Measurements from ENCODE around the gene LCNL1. TPM values are rescaled to one million over a fixed set of nuclear protein-coding genes. Genes with fewer than 3 reads are reported as not detected.

LCNL1 gene
- total RNA-seq, 1 donor from 2014 or later = 0.45 TPM

DNA sequence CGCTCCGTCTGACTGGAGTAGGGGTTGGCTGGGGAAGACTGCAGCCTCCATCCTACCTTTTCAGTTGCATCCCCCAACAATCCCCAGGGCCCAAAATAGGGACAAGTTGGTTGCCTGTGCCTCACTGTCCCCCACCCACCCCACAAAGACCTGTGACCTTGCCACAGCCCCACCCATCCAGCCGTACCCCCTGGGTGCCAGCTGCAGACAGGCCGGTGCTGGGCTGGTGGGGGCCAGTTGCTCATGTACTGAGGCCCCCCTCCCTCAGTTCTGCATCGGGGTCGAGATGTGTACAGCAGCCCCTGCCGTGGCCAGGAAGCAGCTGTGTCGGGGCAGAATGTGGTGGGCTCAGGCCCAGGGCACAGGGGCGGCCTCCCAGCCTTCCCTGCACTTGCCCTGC is 374 bp downstream of the LCNL1 start:
- no peaks in the 10 kb centered on the region for H3K4me1 Mint-ChIP-seq (ENCODE audit: low read depth, unreplicated experiment)
- H3K4me3 Mint-ChIP-seq (ENCODE audit: unreplicated experiment) = no peak overlapping the region
- no peak overlapping the region for H3K27ac ChIP-seq (ENCODE audit: low read depth, low read length)
- H2AFZ ChIP-seq (ENCODE audit: low read depth, low read length) = no peak overlapping the region
- no peak overlapping the region for H3K4me3 ChIP-seq (ENCODE audit: insufficient read depth, low read depth, low read length)
- no peaks in the 10 kb centered on the region for H3K79me2 ChIP-seq (ENCODE audit: insufficient read depth, low read length)
- H3K9ac ChIP-seq (ENCODE audit: low read length) = no peak overlapping the region
- H3K9me3 Mint-ChIP-seq (ENCODE audit: unreplicated experiment) = no peaks in the 10 kb centered on the region
- TF ChIP-seq, protein P1, sequence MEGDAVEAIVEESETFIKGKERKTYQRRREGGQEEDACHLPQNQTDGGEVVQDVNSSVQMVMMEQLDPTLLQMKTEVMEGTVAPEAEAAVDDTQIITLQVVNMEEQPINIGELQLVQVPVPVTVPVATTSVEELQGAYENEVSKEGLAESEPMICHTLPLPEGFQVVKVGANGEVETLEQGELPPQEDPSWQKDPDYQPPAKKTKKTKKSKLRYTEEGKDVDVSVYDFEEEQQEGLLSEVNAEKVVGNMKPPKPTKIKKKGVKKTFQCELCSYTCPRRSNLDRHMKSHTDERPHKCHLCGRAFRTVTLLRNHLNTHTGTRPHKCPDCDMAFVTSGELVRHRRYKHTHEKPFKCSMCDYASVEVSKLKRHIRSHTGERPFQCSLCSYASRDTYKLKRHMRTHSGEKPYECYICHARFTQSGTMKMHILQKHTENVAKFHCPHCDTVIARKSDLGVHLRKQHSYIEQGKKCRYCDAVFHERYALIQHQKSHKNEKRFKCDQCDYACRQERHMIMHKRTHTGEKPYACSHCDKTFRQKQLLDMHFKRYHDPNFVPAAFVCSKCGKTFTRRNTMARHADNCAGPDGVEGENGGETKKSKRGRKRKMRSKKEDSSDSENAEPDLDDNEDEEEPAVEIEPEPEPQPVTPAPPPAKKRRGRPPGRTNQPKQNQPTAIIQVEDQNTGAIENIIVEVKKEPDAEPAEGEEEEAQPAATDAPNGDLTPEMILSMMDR (IDR thresholded peaks at IDR 0.05; ENCODE audit: insufficient read depth, low read depth, low read length) = no peak
- no peak for TF ChIP-seq EZH2 (IDR thresholded peaks at IDR 0.05; ENCODE audit: insufficient read depth, low read length)
- H3K27ac Mint-ChIP-seq (ENCODE audit: unreplicated experiment) = no peak overlapping the region
- H3K36me3 ChIP-seq (ENCODE audit: insufficient read depth, low read length) = no peaks in the 10 kb centered on the region
- no peaks in the 10 kb centered on the region for H4K20me1 ChIP-seq (ENCODE audit: insufficient read depth, low read length)
- peaks cover 30% of the 10 kb centered on the region for H3K27me3 Mint-ChIP-seq (ENCODE audit: low read depth, unreplicated experiment)
- H3K4me1 ChIP-seq (ENCODE audit: insufficient read depth, low read length) = no peaks in the 10 kb centered on the region
- FAIRE-seq = no peak
- H3K9me3 ChIP-seq (ENCODE audit: insufficient read depth, low read depth, low read length) = no peaks in the 10 kb centered on the region
- H3K27me3 ChIP-seq (ENCODE audit: insufficient read depth, low read length) = peaks cover 21% of the 10 kb centered on the region
- DNase-seq (ENCODE audit: low read depth) = no peak
- H3K4me2 ChIP-seq (ENCODE audit: low read length) = no peak overlapping the region
- peaks cover 5% of the 10 kb centered on the region for H3K36me3 Mint-ChIP-seq (ENCODE audit: low read depth, unreplicated experiment)

DNA sequence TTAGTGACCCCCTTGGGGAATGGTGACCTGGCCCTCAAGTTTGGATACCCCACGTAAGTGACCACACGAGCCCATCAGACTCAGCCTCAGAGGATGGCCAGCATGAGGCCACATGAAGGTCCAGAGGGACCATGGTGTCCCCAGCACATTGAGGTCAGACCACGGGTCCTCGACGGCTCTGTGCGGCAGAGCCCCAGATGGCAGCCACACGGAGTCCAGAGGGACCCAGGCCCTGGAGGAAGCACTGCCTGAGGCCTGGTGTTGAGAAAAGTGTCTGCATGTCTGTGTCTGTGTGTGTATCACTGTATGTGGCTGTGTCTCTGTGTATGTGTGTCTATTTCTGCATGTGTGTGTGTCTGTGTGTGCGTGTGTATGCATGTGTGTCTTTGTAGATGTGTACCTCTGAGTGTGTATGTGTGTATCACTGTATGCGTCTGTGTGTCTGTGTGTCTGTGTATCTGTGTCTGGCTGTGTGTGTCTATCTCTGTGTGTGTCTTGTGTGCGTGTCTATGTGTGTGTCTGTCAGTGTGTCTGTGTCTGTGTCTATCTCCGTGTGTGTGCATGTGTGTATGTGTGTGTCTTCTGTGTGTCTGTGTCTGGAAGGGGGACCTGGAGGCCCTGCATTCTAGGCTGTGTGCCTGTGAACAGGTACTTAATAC is 992 bp downstream of the LCNL1 start:
- no peak for FAIRE-seq
- H3K4me1 Mint-ChIP-seq (ENCODE audit: low read depth, unreplicated experiment) = no peaks in the 10 kb centered on the region
- H3K36me3 Mint-ChIP-seq (ENCODE audit: low read depth, unreplicated experiment) = peaks cover 5% of the 10 kb centered on the region

More for the DNA sequence above, 992 bp downstream of the LCNL1 start:
- Histone ChIP-seq H3K9me3 (ENCODE audit: insufficient read depth, low read depth, low read length) (no peaks in the 10 kb centered on the region), H3K4me3 (ENCODE audit: insufficient read depth, low read depth, low read length) (no peak overlapping the region), H3K4me1 (ENCODE audit: insufficient read depth, low read length) (no peaks in the 10 kb centered on the region), H2AFZ (ENCODE audit: low read depth, low read length) (no peak overlapping the region), H3K27ac (ENCODE audit: low read depth, low read length) (no peak overlapping the region), H3K79me2 (ENCODE audit: insufficient read depth, low read length) (no peaks in the 10 kb centered on the region), H3K9ac (ENCODE audit: low read length) (no peak overlapping the region), H3K36me3 (ENCODE audit: insufficient read depth, low read length) (no peaks in the 10 kb centered on the region), H3K27me3 (ENCODE audit: insufficient read depth, low read length) (peaks cover 21% of the 10 kb centered on the region), H3K4me2 (ENCODE audit: low read length) (no peak overlapping the region), H4K20me1 (ENCODE audit: insufficient read depth, low read length) (no peaks in the 10 kb centered on the region)
- no peak overlapping the region for H3K27ac Mint-ChIP-seq (ENCODE audit: unreplicated experiment)
- no peak overlapping the region for H3K4me3 Mint-ChIP-seq (ENCODE audit: unreplicated experiment)
- no peaks in the 10 kb centered on the region for H3K9me3 Mint-ChIP-seq (ENCODE audit: unreplicated experiment)
- no peak for DNase-seq (ENCODE audit: low read depth)
- peaks cover 33% of the 10 kb centered on the region for H3K27me3 Mint-ChIP-seq (ENCODE audit: low read depth, unreplicated experiment)
- TF ChIP-seq, protein P1 (IDR thresholded peaks at IDR 0.05; ENCODE audit: insufficient read depth, low read depth, low read length) = no peak
- TF ChIP-seq EZH2 (IDR thresholded peaks at IDR 0.05; ENCODE audit: insufficient read depth, low read length) = no peak

All from astrocyte (in vitro differentiated cells and primary cell).